Stomach (tissue), 4 donors: Measurements from ENCODE around the gene HOXD4.

Experiments used
- CTCF ChIP-seq, 7 experiments: fragments of 450-650 bp in 4 of 7; fragments of 200-600 bp in 3 of 7; sonication (generic) in 3 of 7; IDR thresholded peaks; one replicate each; pipeline ENCODE4 v1.5.1; 2016 to 2019; ENCODE audit warnings: antibody characterized with exemption in 7 of 7, control low read depth in 2 of 7, mild to moderate bottlenecking in 1 of 7
- POLR2A ChIP-seq, 4 donors: fragments of 450-650 bp; IDR thresholded peaks; one replicate each; pipeline ENCODE4 v1.6.1; 2016; ENCODE audit warnings: antibody characterized with exemption in 4 of 4, control low read depth in 2 of 4, mild to moderate bottlenecking in 1 of 4, moderate library complexity in 1 of 4

DNA sequence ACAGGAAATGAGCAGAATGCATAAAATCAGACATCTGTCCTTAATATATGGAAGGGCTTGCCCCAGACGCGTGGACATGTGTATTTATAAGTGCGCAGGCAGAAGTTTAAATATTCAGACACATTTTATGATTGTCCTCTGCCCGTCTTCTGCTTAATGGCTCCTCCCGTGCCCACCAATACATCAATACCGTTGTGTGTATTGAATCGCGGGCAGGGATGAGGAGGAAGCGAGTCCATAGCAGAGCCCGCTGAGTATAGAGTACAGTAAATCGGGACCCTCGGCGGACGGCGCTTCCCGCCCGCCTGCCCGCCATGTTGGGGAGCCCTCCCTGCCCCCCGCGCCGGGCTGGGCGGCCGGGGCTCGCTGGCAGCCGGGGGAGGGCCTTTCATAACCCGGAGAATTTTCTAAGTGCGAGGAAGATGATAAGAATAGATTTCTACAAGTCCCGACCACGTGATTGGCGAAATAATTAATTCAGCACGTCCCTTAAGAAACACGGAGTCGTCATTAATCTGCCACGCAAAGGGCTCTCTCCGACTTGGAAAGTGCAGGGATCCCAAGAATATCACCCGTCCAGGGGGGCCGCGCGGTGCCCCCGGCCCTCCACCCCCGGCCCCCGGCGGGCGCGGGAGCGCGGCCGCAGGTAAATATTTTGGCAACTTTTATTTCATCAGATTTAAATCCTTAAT, 5.6 kb downstream of the HOXD4 start, which contains the start of gene HOXD3:
- TF ChIP-seq POLR2A (IDR thresholded peaks at IDR 0.05) (no peak), CTCF (IDR thresholded peaks at IDR 0.05) (no peak)
